ENCODE measurements around the gene ZDHHC9.

ZDHHC9 gene

DNA sequence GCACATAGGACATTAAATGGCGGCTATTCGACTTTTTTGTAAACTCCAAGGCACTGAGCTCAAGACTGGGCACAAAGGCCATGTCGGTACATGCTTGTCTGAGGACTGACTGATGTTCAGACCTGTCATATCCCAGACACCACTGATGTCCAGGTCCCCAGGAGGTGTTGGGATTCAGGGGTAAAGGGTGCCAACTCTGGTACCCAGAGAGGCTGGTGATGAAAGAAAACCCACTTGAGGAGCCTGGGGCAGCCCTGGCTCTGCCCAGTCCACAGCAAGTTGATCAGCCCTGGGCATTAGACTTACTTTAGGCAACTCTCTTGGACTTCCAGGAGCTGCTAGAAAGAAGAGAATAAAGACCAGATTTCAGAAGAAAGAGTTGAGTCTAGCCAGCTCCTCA lies 45.2 kb downstream of the ZDHHC9 start:
- no peaks in the 10 kb centered on the region for H3K9me2 ChIP-seq (replicated peaks; ENCODE audit: insufficient read depth, low read length)
- no peak overlapping the region for H3K9ac ChIP-seq (ENCODE audit: low read length)
- no peak overlapping the region for H3K27ac ChIP-seq (ENCODE audit: low read length)
- H3K4me2 ChIP-seq (ENCODE audit: low read depth, low read length), result no peak overlapping the region
- no peaks in the 10 kb centered on the region for H3K9me3 ChIP-seq (replicated peaks; ENCODE audit: insufficient read depth, low read length)
- no peaks in the 10 kb centered on the region for H3K79me2 ChIP-seq (ENCODE audit: low read length)
- no peaks in the 10 kb centered on the region for H4K20me1 ChIP-seq (ENCODE audit: insufficient read depth, low read length)
- no peaks in the 10 kb centered on the region for H3K4me1 ChIP-seq (ENCODE audit: low read length)
- TF ChIP-seq EZH2 (optimal IDR thresholded peaks at IDR 0.05; ENCODE audit: low read depth, low read length), result no peak
- TF ChIP-seq EZH2phosphoT487 (IDR thresholded peaks at IDR 0.05; ENCODE audit: low read length), result no peak
- TF ChIP-seq, protein P1, sequence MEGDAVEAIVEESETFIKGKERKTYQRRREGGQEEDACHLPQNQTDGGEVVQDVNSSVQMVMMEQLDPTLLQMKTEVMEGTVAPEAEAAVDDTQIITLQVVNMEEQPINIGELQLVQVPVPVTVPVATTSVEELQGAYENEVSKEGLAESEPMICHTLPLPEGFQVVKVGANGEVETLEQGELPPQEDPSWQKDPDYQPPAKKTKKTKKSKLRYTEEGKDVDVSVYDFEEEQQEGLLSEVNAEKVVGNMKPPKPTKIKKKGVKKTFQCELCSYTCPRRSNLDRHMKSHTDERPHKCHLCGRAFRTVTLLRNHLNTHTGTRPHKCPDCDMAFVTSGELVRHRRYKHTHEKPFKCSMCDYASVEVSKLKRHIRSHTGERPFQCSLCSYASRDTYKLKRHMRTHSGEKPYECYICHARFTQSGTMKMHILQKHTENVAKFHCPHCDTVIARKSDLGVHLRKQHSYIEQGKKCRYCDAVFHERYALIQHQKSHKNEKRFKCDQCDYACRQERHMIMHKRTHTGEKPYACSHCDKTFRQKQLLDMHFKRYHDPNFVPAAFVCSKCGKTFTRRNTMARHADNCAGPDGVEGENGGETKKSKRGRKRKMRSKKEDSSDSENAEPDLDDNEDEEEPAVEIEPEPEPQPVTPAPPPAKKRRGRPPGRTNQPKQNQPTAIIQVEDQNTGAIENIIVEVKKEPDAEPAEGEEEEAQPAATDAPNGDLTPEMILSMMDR (IDR thresholded peaks at IDR 0.05; ENCODE audit: low read length), result no peak
- no peak overlapping the region for H2AFZ ChIP-seq (ENCODE audit: low read length)
- DNase-seq, result no peak
- no peak overlapping the region for H3K4me3 ChIP-seq (ENCODE audit: low read length)
- peaks cover 14% of the 10 kb centered on the region; the same call in 1 of the 2 replicates for H3F3A ChIP-seq (ENCODE audit: insufficient read depth, low read length)
- no peaks in the 10 kb centered on the region for H3K27me3 ChIP-seq (replicated peaks; ENCODE audit: insufficient read depth, low read length)
- no peaks in the 10 kb centered on the region for H3K36me3 ChIP-seq (replicated peaks; ENCODE audit: insufficient read depth, low read length)

DNA sequence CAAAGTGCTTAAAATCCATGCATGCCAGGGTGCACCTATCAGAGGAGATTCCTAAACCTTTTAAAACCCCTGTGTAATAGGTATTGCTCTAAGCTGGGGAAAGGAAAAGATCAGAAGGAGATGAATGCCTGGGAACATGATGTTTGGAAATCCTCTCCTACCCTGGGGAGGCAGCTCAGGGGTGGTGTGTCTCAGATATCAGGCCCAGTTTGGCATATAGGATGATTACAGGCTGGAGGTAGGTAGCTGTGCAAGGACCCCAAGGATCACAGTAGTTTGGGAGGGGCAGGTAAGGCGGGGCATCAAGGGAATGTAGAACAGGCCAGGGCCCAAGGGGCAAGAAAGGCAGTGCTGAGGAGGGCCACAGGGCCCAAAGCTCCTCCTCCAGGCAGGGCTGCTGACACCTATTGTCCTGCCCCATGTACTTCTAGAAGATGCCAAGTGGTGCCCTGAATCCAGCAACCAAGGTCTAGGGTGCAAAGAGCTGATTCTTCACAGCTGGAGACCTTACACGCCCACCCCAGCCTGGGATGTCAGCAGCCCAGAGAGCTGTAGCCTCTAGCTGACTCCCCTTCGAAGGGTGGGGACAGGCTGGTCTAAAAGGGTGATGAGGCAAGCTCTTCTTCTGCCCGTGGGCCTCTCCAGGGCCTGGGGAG lies 46.3 kb downstream of the ZDHHC9 start:
- Histone ChIP-seq H3K27ac (ENCODE audit: low read length) (no peak overlapping the region), H3K36me3 (replicated peaks; ENCODE audit: insufficient read depth, low read length) (no peaks in the 10 kb centered on the region), H3K4me2 (ENCODE audit: low read depth, low read length) (no peak overlapping the region), H3K27me3 (replicated peaks; ENCODE audit: insufficient read depth, low read length) (no peaks in the 10 kb centered on the region), H3K4me3 (ENCODE audit: low read length) (no peak overlapping the region), H3K9me3 (replicated peaks; ENCODE audit: insufficient read depth, low read length) (no peaks in the 10 kb centered on the region), H3K4me1 (ENCODE audit: low read length) (no peaks in the 10 kb centered on the region), H3K9ac (ENCODE audit: low read length) (no peak overlapping the region), H3F3A (ENCODE audit: insufficient read depth, low read length) (peaks cover 14% of the 10 kb centered on the region; the same call in 1 of the 2 replicates), H3K9me2 (replicated peaks; ENCODE audit: insufficient read depth, low read length) (no peaks in the 10 kb centered on the region), H3K79me2 (ENCODE audit: low read length) (no peaks in the 10 kb centered on the region), H2AFZ (ENCODE audit: low read length) (no peak overlapping the region), H4K20me1 (ENCODE audit: insufficient read depth, low read length) (no peaks in the 10 kb centered on the region)
- TF ChIP-seq EZH2 (optimal IDR thresholded peaks at IDR 0.05; ENCODE audit: low read depth, low read length) (no peak), EZH2phosphoT487 (IDR thresholded peaks at IDR 0.05; ENCODE audit: low read length) (no peak)
- TF ChIP-seq, protein P1 (IDR thresholded peaks at IDR 0.05; ENCODE audit: low read length), result no peak
- no peak for DNase-seq

DNA sequence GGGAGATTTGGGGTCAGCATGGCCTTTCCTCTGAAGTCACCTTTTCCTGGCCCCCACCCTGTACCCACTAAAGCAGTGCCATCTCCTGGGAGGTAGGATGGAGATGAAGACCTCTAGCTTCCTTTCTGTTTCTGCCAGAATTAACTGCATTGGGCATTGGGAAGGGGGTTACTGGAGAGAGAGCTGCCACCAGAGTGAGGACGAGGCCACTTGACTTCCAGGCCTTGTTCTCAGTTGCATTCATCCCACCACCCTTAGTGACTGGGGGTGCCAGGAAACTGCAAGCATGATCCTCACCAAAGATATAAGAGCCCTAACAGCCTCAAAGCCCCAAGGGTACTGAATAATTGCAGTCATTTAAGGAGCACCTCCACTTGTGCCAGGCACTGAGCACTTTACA lies 48.1 kb downstream of the ZDHHC9 start:
- Histone ChIP-seq H3K4me2 (ENCODE audit: low read depth, low read length) (no peak overlapping the region), H3K9me3 (replicated peaks; ENCODE audit: insufficient read depth, low read length) (no peaks in the 10 kb centered on the region), H3K4me1 (ENCODE audit: low read length) (no peaks in the 10 kb centered on the region), H3K4me3 (ENCODE audit: low read length) (no peak overlapping the region), H2AFZ (ENCODE audit: low read length) (no peak overlapping the region), H4K20me1 (ENCODE audit: insufficient read depth, low read length) (no peaks in the 10 kb centered on the region), H3K27ac (ENCODE audit: low read length) (no peak overlapping the region), H3K36me3 (replicated peaks; ENCODE audit: insufficient read depth, low read length) (no peaks in the 10 kb centered on the region), H3K9ac (ENCODE audit: low read length) (no peak overlapping the region), H3F3A (ENCODE audit: insufficient read depth, low read length) (peaks cover 14% of the 10 kb centered on the region; the same call in 1 of the 2 replicates), H3K79me2 (ENCODE audit: low read length) (no peaks in the 10 kb centered on the region; the same call in 1 of the 2 replicates), H3K27me3 (replicated peaks; ENCODE audit: insufficient read depth, low read length) (no peaks in the 10 kb centered on the region), H3K9me2 (replicated peaks; ENCODE audit: insufficient read depth, low read length) (no peaks in the 10 kb centered on the region)
- TF ChIP-seq, protein P1 (IDR thresholded peaks at IDR 0.05; ENCODE audit: low read length), result no peak
- TF ChIP-seq EZH2 (optimal IDR thresholded peaks at IDR 0.05; ENCODE audit: low read depth, low read length), result no peak
- TF ChIP-seq EZH2phosphoT487 (IDR thresholded peaks at IDR 0.05; ENCODE audit: low read length), result no peak
- no peak for DNase-seq

All from MM.1S (cell line).